PFSK-1 (cell line): ENCODE measurements around the gene DSTYK.

Experiments
- POLR2AphosphoS5 ChIP-seq: IDR thresholded peaks from 2 replicates; pipeline ENCODE4 v1.6.1; 2012; ENCODE audit warnings: low read depth, mild to moderate bottlenecking, control low read depth, low read length, moderate library complexity
- SIN3A ChIP-seq: IDR thresholded peaks from 2 replicates; pipeline ENCODE4 v1.6.1; 2012; ENCODE audit warnings: mild to moderate bottlenecking, low read length, moderate library complexity, borderline replicate concordance; ENCODE audit not compliant: insufficient read depth

DNA sequence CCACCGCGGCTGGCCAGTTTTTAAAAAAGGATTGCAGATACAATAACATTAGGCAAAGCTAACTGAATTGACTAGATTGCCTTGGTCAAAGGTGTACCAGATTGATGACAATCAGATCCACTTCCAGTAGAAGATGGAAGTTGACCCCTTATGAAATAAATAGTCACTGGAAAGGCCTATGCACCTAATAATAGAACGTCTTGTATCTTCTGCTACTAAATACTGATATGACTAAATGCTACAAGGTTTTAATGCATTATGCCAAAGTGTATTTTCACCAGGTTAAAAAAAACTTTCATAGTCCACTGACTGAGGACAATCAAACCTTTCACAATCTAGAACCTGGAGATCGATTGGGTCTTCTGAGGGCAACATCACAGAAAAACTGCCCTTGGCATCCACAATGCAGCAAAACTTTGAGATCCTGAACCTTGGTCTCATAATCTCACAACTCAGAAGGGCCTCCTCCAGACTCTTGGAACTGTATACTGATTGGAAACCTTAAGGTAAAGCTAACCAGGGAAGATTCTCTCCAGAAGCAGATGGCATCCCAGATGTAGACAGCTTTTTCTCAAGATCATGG, 82.0 kb downstream of the DSTYK start:
- TF ChIP-seq POLR2AphosphoS5 (no peak), SIN3A (no peak)
